Measurements from ENCODE around the gene IRAK3.

DNA sequence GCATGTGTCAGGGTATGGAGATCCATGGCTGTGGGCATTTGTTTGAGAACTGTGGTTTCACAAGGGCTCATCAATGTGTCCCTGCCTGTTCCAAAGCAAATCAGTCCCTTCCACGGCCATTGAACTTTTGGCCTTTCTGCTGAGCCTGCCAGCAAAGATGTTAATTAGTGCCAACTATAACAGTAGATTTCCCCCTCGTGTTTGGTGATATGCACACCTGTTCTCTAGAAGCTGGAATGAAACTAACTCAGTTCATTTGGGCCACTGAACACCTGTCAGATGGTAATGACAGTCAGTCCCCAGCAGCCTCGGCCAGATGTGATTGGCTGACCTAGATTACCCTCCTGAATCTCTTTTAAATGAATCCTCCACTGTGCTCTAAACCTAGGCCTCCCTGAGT, 43.2 kb downstream of the IRAK3 start:
- TF ChIP-seq POLR2A (IDR thresholded peaks at IDR 0.05; ENCODE audit: low read length) (no peak), GATA1 (IDR thresholded peaks at IDR 0.05; ENCODE audit: low read depth, low read length) (no peak)

Data from erythroblast (primary cell).